Transverse colon (tissue), 3 donors: ENCODE measurements around the gene PLGLB1.
"Not testable (repeated sequence)": the region's sequence is repeated elsewhere in the genome, so short reads cannot be mapped to it uniquely, and the experiment has no call there.

Experiments used
- CTCF ChIP-seq, 5 experiments: fragments of 200-600 bp in 3 of 5; fragments of 450-650 bp in 2 of 5; sonication (generic) in 3 of 5; IDR thresholded peaks; 1 replicate in 2 of 5; 2 replicates in 3 of 5; pipeline ENCODE4 v1.5.1; 2016 to 2017; ENCODE audit warnings: antibody characterized with exemption in 5 of 5, inconsistent platforms in 3 of 5, mild to moderate bottlenecking in 2 of 5, moderate library complexity in 1 of 5
- EP300 ChIP-seq: sonication (generic); formaldehyde crosslinking; IDR thresholded peaks from one replicate; pipeline ENCODE4 v1.6.1; 2017; ENCODE audit warnings: antibody characterized with exemption, low read depth
- POLR2A ChIP-seq: fragments of 450-650 bp; IDR thresholded peaks from one replicate; pipeline ENCODE4 v1.6.1; 2016; ENCODE audit warnings: antibody characterized with exemption, mild to moderate bottlenecking, moderate library complexity

GRCh38 chr2:87061519-87061918 is 39.9 kb upstream of the PLGLB1 start:
- not testable (repeated sequence) for TF ChIP-seq CTCF (IDR thresholded peaks at IDR 0.05); POLR2A; EP300
